ENCODE measurements around the gene ZBTB42.

DNA sequence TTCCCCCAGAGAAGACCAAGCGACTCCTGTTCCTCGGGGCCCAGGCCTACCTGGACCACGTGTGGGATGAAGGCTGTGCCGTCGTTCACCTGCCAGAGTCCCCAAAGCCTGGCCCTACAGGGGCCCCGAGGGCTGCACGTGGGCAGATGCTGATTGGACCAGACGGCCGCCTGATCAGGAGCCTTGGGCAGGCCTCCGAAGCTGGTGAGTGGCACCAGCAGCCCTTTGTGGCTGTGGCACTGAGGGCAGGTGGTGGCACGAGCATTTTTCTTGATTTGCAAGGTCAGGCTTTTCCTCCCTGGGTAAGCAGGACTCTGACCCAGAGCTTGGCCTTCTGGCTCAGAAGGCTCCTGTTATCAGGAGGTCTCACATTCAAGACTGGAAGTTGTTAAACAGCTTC lies 45.3 kb upstream of the ZBTB42 start:
- TF ChIP-seq, protein P1, sequence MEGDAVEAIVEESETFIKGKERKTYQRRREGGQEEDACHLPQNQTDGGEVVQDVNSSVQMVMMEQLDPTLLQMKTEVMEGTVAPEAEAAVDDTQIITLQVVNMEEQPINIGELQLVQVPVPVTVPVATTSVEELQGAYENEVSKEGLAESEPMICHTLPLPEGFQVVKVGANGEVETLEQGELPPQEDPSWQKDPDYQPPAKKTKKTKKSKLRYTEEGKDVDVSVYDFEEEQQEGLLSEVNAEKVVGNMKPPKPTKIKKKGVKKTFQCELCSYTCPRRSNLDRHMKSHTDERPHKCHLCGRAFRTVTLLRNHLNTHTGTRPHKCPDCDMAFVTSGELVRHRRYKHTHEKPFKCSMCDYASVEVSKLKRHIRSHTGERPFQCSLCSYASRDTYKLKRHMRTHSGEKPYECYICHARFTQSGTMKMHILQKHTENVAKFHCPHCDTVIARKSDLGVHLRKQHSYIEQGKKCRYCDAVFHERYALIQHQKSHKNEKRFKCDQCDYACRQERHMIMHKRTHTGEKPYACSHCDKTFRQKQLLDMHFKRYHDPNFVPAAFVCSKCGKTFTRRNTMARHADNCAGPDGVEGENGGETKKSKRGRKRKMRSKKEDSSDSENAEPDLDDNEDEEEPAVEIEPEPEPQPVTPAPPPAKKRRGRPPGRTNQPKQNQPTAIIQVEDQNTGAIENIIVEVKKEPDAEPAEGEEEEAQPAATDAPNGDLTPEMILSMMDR (IDR thresholded peaks at IDR 0.05) = no peak
- TF ChIP-seq POLR2AphosphoS5 (IDR thresholded peaks at IDR 0.05; ENCODE audit: low read depth, low read length) (no peak), CHD2 (IDR thresholded peaks at IDR 0.05; ENCODE audit: low read length, partially characterized antibody) (no peak), RFX5 (IDR thresholded peaks at IDR 0.05; ENCODE audit: low read length) (no peak), SIN3A (IDR thresholded peaks at IDR 0.05; ENCODE audit: borderline replicate concordance, low read depth, low read length) (no peak), JUND (IDR thresholded peaks at IDR 0.05) (no peak), EP300 (IDR thresholded peaks at IDR 0.05; ENCODE audit: borderline replicate concordance in 1 of 2, low read depth in 1 of 2, low read length in 1 of 2) (no peak)
